ENCODE results near the gene ENTREP3.
"Not testable (repeated sequence)": the region's sequence is repeated elsewhere in the genome, so short reads cannot be mapped to it uniquely, and the experiment has no call there.

Gene ENTREP3

GRCh38 chr1:155223047-155223446 lies 32.2 kb downstream of the ENTREP3 start:
- DNase-seq (ENCODE audit: low read depth) = no peak

DNA sequence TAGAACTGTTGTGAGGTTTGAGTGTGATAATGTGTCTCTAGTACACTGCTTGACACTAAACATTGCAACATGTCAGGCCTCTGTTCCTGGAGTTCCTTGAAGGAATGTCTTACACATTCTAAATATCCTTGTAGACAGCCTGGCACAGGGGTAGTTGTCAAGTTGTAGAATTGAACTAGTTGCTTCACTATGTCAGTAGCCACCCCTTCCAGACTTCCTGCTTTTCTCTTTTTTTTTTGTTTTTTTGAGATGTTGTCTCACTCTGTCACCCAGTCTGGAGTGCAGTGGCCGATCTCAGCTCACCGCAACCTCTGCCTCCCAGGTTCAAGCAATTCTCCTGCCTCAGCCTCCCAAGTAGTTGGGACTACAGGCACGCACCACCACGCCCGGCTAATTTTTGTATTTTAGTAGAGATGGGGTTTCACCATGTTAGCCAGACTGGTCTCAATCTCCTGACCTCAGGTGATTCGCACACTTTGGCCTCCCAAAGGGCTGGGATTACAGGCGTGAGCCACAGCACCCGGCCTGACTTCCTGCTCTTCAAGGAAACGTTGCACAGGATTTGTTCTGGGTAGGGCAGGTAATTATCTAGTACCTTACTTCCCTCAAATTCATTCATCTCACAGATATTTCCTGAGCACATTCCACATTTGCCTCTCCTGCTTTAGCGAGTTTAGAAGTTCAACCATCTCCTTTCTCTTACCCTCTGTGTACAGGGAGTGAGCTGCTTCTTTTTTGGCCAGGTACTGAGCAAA lies 34.9 kb downstream of the ENTREP3 start:
- DNase-seq (ENCODE audit: low read depth) = not testable (repeated sequence)

GRCh38 chr1:155219592-155220031 lies 35.7 kb downstream of the ENTREP3 start:
- no peak for DNase-seq (ENCODE audit: low read depth)

GRCh38 chr1:155218854-155219591 lies 36.3 kb downstream of the ENTREP3 start:
- no peak for DNase-seq (ENCODE audit: low read depth)

DNA sequence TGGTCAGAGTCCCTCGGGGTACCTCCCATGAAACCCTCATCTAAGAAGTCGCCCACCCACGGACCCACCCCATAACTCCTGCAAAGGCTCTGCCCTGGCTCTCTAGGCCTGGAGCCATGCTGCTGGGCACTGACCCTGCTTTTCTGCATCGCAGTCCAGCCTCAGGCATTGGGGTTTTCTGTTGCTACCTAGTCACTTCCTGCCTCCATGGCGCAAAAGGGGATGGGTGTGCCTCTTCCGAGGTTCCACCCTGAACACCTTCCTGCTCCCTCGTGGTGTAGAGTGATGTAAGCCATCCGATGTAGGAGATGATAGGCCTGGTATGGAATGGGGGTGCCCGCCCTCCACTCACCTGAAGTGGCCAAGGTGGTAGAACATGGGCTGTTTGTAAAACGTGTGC lies 40.6 kb downstream of the ENTREP3 start:
- not testable (repeated sequence) for DNase-seq (ENCODE audit: low read depth)

- DNase-seq (ENCODE audit: low read depth) = not testable (repeated sequence)
Observed at GRCh38 chr1:155212051-155212440, 43.2 kb downstream of the ENTREP3 start.

DNA sequence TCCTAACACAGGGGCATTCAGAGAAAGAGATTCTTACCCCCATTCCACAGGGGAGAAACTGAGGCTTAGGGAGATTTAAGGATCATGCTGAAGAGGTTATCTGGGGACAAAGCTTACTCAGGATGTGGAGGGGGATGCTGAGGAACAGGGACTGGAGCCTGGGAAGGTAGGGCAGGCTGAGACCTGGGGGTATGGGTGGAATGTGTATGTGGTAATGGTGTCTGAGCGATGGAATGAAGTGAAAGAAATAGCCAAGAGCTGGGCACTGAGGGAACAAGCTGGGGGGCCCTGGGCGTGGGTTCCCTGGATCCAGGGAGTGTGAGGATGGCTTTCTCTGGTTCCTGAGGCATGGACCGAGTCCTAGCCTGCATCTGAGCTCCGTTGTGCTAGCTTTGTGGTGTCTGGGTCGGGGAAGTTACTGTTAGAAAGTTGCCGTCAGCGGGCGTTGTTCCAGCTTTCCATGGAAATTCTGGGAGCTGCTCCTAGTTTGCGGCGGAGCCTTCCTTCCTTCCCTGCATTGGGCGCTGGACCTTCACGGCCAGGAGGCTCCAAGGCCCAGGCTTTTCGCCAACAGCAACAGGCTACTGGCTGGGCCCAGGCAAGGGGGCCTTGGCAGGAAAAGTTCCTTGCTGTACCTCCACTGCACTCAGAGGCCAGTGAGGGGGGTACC lies 43.8 kb downstream of the ENTREP3 start:
- DNase-seq (ENCODE audit: low read depth) = not testable (repeated sequence)

DNA sequence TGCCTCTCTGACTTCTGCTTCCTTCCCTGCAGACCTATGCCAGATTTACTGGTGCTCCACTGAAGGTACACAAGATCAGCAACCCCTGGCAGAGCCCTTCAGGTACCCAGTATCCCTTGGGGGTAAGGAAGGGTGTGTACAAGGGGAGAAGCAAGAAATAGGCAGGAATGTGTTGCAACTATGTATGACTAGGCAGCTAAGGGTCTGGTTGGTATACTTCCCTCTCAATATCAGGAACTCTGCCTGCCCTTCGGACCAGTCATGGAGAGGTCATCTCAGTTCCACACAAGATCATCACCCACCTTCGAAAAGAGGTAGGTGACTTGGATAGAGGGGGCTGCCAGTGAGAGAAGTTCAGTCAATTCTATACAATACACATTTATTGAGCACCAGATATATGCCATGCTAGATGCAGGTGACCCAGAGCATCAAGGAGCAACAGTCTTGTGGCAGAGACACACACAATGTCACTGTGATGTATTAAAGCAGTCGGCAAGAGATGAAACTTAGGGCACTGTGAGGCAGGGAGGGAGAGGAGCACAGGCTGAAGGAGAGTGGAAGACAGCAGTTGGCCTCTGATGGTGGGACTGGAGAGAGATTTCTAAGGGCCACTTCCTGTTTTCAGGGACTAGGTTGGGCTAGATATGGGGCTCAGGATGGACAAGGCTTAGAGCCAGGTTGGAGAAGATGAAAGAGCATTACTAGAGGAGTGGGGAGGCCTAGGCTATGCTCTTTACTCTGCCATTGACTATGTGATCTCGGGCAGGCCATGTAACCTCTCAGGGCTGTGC lies 44.8 kb downstream of the ENTREP3 start:
- no peak for DNase-seq (ENCODE audit: low read depth)

DNA sequence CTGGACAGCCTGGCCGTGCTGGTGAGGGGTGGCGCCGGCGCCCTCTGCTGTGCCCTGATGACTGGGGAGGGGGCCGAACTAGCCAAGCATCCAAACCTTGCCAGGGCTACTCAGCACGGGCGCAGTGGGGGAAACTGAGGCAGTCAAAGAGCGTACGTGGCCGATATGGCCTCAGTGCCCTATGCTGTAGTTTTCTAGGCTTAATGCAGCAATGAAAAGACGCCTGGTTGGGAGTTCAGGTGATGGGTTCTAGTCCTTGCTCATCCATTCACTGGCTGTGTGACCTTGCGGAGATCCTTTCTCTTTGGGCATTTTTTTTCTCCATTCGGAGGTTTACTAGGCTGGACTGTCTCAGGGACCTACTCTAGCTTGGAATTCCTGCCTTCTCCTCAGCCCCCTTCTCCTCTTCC lies 46.0 kb downstream of the ENTREP3 start:
- DNase-seq (ENCODE audit: low read depth) = no peak

- peak; percentile 76 for DNase-seq (ENCODE audit: low read depth)
Observed at GRCh38 chr1:155208541-155209311, 46.6 kb downstream of the ENTREP3 start, which contains the start of gene MTX1. MTX1 (plus strand) TSS chr1:155208695; CDS start chr1:155208805, 110 bp downstream.

DNA sequence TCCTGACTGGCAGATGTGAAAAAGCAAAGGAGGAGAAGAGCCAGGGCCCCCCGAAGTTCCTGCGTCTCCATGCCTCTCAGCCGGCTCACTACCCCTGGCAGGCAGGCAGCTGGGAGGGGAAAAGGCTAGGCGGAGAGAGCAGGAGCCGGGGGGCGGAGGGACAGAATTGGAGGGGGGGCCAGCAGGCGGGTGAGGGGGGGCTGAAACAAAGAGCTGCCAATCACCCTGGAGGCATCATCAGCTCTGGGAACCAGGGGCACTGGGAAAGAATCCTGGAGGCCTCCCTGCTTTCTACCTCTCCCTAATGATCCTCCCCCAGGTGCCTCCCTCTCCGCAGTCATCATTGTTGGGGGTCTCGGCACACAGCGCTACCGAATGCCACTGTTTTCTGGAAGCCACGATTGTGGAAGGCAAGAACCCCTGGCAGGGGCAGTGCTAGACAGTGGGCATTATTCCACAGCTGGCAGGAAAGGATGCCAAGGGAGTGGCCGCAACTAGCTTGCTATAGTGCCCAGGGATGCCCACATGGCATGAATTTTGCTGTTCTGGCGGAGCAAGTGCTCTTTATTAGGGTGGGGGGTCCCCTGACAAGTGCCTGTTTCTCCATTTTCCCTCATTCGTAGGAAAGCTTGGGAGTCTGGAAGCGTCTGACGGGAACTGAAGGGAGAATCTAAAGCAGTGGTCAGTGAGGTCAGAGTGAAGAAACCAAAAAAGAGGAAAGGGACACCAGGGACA lies 47.3 kb downstream of the ENTREP3 start, which contains the start of gene THBS3:
THBS3 (minus strand) TSS at position 92 of the 735 bp plus-strand sequence; CDS start at position 71, 21 bp downstream.
- no peak for DNase-seq (ENCODE audit: low read depth)

DNA sequence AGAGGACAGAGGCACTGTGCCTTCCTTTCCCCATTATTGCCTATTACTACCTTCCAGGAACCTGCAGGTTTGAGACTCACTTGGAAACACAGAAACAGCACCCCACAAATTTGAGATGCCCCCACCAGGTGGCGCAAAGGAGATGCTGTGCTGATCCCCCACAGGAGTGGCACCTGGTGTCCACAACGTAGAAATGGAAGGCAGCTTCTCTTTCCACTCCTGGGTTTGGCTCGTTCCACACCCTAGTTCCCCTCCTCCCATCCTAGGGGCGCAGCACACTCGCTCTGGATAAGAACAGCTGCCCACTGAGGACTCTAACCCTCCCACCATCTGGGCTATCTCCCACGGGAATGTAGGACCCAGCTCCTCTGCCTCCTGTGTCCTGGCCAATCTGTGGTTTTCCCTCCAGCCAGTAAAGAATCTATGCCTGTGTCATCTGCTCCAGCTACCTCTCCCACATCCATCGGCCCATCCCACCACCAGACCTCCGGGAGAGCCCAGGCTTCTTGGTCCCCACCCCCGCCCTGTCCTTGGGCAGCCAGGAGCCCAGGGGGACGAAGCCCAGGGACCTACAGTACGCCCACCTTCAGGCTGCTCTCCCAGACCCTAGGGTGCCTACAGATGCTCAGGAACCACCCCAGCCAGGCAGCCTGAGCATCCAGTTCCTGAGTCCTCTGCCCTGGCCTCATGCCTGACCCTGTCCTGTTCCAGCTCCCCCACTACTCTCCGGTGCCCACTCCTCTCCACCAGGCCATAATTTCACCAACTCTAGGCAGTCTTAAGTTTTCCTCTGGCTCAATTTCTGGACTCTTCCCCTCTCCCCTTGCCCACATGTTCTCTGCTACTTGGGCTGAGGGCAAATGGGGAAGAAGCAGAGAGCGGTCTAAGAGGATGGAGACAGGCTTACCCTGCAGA lies 48.1 kb downstream of the ENTREP3 start:
- peak; percentile 89 for DNase-seq (ENCODE audit: low read depth)

DNA sequence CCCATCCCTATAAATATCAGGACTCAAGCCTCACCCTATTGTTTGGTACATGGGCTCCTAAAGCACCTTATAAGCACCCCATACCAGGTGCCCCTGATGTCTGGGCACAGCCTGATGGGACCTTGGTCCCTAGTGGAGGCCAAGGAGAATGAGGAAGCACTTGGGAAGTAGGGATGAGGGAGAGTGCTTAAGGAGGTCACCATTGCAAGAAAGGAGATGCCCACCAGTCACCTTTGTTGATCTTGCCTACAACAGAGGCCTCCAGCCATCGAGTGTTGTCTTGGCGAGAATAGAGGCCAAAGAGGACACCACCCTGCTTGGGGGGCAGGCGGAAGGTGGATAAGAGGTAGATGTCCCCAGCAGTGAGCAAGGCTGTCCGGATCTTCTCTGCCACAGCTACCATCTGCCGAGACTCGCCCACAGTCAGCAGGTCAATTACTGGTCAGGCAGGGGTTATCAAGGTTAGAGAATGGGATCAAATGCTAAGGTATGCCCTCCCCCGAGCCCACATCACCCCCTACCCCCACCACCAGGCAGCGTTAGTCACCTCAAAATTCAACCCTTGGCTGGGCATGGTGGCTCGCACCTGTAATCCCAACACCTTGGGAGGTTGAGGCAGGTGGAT lies 49.2 kb downstream of the ENTREP3 start:
- DNase-seq (ENCODE audit: low read depth) = no peak

- DNase-seq (ENCODE audit: low read depth) = no peak
Observed at GRCh38 chr1:155205035-155205434, 50.2 kb downstream of the ENTREP3 start.

- DNase-seq (ENCODE audit: low read depth) = no peak
Observed at GRCh38 chr1:155202731-155203515, 52.4 kb downstream of the ENTREP3 start.

DNA sequence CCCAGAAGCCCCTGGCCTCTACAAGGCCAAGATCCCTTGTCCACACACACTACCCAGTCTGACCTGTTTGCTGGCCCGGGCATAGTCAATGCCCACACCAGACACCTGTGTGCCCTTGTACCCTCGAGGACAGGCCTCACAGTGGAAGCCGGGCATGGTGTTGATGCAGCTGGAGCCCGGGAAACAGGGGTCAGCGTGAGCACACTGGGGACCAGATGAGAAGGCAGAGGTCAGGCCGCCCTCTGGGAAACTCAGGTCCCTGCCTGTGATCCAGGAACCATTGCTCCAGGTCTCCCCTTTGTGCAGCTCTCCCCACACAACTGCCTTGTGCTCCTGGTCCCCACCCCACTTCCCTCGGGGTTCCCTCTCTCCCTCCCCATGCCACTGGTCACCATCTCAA lies 53.1 kb downstream of the ENTREP3 start:
- no peak for DNase-seq (ENCODE audit: low read depth)

DNA sequence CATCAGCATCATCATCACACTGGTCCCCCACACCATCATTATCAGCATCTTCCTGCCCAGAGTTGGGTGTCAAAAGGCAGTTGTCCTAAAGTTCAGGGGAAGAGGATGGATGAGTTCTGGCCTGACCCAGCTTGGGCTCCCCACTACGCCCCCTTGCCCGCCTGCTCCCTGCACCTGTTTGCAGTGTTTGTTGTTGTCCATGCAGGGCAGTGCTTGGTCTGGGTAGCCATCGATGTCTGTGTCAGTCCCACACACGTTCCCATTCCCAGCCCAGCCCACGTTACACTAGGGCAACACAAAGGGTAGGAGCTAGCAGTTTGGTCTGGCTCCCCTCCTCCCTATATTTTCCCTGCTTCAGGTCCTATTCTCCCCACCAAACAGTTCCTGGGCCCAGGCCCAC lies 54.4 kb downstream of the ENTREP3 start:
- no peak for DNase-seq (ENCODE audit: low read depth)

GRCh38 chr1:155199792-155200191 lies 55.5 kb downstream of the ENTREP3 start:
- DNase-seq (ENCODE audit: low read depth) = no peak
